ENCODE results near the gene KCNJ6. TPM values are rescaled to one million over a fixed set of nuclear protein-coding genes. Genes with fewer than 3 reads are reported as not detected.

KCNJ6 gene
- total and polyA plus RNA-seq, 2 experiments from 2014 or later = 0.07 to 0.46 TPM

DNA sequence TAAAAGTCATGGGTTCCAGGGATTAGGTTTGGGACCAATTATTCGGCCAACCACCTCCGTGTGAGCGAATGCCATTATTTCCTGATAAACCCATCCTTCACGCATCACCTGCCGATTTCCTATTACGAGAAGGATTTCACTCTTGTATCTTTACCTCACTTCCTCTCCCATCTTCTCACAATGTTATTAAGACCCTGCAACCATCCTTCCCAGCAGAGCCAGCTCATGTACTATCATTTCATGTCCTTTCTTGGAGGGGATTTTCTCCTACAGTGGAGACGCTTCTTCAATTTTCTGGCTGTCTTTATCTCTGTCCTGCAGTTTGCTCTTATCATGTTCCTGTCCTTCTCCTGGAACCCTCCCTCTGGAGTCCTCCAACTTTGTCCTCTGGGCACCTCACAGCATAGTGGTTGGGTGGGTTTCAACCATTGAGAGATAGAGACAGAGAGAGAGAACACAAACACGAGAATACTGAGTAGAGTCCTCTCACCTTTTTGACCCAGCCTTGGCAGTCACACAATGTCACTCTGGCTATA is 357.5 kb downstream of the KCNJ6 start:
- no peak overlapping the region for H3K4me3 ChIP-seq
- H4K20me1 ChIP-seq (ENCODE audit: insufficient read depth, poor library complexity, severe bottlenecking) = no peaks in the 10 kb centered on the region
- H3K27me3 ChIP-seq = no peaks in the 10 kb centered on the region
- TF ChIP-seq EZH2 (IDR thresholded peaks at IDR 0.05; ENCODE audit: borderline replicate concordance) (no peak), EZH2phosphoT487 (IDR thresholded peaks at IDR 0.05; ENCODE audit: low read depth, severe bottlenecking, unreplicated experiment) (no peak)
- TF ChIP-seq, protein P1, sequence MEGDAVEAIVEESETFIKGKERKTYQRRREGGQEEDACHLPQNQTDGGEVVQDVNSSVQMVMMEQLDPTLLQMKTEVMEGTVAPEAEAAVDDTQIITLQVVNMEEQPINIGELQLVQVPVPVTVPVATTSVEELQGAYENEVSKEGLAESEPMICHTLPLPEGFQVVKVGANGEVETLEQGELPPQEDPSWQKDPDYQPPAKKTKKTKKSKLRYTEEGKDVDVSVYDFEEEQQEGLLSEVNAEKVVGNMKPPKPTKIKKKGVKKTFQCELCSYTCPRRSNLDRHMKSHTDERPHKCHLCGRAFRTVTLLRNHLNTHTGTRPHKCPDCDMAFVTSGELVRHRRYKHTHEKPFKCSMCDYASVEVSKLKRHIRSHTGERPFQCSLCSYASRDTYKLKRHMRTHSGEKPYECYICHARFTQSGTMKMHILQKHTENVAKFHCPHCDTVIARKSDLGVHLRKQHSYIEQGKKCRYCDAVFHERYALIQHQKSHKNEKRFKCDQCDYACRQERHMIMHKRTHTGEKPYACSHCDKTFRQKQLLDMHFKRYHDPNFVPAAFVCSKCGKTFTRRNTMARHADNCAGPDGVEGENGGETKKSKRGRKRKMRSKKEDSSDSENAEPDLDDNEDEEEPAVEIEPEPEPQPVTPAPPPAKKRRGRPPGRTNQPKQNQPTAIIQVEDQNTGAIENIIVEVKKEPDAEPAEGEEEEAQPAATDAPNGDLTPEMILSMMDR (IDR thresholded peaks at IDR 0.05; ENCODE audit: poor library complexity) = no peak
- H3K9me3 ChIP-seq (ENCODE audit: low read depth) = no peaks in the 10 kb centered on the region
- H3K4me2 ChIP-seq = no peak overlapping the region
- no peaks in the 10 kb centered on the region for H3K9me2 ChIP-seq (replicated peaks; ENCODE audit: insufficient read depth)
- WGBS (ENCODE audit: low lambda C conversion rate, missing lambda C conversion rate) = 94% methylated on average over 8 of the region's 8 CpGs
- peaks cover 10% of the 10 kb centered on the region for H3K4me1 ChIP-seq (ENCODE audit: insufficient read depth)
- no peaks in the 10 kb centered on the region for H3K79me2 ChIP-seq
- H3K27ac ChIP-seq = no peak overlapping the region
- H3K36me3 ChIP-seq (replicated peaks; ENCODE audit: insufficient read depth, low read depth) = no peaks in the 10 kb centered on the region
- no peak for DNase-seq (ENCODE audit: low spot score)
- no peak overlapping the region for H2AFZ ChIP-seq

All from hepatocyte (in vitro differentiated cells).